Glomerular visceral epithelial cell (primary cell): ENCODE data around the gene RNASE9.
A peak's percentile ranks its signal among the peaks of the same experiment; 100 is the strongest.
"Not testable (repeated sequence)": the region's sequence is repeated elsewhere in the genome, so short reads cannot be mapped to it uniquely, and the experiment has no call there.

Experiments used
- DNase-seq: peaks from one replicate; pipeline ENCODE4 v3.0.0-alpha.2; 2016; ENCODE audit errors: extremely low spot score

RNASE9 gene

GRCh38 chr14:20578325-20578724 lies 17.5 kb upstream of the RNASE9 start:
- no peak for DNase-seq

GRCh38 chr14:20572382-20572990 lies 11.6 kb upstream of the RNASE9 start:
- not testable (repeated sequence) for DNase-seq

DNA sequence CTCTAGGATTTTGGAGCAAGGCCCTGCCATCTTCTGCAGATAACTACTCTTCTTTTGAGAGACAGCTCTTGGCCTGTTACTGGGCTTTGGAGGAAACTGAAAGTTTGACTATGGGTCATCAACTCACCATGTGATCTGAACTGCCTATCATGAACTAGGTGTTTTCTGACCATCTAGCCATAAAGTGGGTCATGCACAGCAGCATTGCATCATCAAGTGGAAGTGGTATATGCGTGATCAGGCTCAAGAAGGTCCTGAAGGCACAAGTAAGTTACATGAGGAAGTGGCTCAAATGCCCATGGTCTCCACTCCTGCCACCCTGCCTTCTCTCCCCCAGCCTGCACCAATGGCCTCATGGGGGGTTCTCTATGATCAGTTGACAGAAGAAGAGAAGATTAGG lies 9.9 kb upstream of the RNASE9 start:
- not testable (repeated sequence) for DNase-seq

DNA sequence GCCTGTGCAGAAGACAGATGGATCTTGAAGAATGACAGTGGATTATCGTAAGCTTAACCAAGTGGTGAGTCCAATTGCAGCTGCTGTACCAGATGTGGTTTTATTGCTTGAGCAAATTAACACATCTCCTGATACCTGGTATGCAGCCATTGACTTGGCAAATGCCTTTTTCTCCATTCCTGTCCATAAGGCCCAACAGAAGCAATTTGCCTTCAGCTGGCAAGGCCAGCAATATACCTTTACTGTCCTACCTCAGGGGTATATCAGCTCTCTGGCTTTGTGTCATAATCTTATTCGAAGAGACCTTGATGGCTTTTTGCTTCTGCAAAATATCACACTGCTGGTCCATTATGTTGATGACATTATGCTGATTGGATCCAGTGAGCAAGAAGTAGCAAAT lies 9.0 kb upstream of the RNASE9 start:
- DNase-seq, result not testable (repeated sequence)

GRCh38 chr14:20569066-20569465 lies 8.2 kb upstream of the RNASE9 start:
- DNase-seq, result no peak

- no peak for DNase-seq
These were observed 7.5 kb upstream of the RNASE9 start for GRCh38 chr14:20568393-20568792.

DNA sequence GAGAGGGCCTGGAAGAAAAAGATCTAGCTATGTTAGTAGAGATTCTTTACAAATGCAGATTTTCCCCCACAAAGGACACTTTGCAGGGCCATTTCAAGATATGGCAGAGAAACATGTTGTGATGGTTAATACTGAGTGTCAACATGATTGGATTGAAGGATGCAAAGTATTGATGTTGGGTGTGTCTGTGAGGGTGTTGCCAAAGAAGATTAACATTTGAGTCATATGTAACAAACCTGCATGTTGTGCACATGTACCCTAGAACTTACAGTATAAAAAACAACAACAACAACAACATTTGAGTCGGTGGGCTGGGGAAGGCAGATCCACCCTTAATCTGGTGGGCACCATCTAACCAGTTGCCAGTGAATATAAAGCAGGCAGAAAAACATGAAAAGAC lies 6.4 kb upstream of the RNASE9 start:
- DNase-seq, result not testable (repeated sequence)

DNA sequence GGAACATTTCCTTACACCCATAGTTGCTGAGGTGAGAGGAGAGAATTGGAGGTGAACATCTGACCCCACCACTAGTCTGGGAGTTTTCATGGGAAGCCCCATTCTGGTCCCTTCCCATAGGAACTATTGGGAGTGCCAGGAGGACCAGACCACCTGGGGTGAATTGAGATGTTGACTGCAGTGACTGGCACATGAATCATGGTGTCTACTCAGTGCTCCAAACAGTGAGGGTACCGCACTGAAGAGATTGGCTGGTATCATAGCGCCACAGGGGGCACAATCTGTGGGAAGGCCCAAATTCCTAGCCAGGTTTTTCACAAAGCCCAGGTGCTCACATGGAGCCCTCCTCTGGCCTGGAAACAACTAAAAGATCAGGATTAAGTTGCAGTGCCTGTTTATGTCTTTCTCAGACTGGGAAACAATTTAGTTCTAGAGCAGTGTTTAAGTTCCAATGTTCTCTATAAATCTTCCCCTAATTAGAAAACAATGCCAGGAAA lies 3.7 kb upstream of the RNASE9 start:
- DNase-seq, result no peak

DNA sequence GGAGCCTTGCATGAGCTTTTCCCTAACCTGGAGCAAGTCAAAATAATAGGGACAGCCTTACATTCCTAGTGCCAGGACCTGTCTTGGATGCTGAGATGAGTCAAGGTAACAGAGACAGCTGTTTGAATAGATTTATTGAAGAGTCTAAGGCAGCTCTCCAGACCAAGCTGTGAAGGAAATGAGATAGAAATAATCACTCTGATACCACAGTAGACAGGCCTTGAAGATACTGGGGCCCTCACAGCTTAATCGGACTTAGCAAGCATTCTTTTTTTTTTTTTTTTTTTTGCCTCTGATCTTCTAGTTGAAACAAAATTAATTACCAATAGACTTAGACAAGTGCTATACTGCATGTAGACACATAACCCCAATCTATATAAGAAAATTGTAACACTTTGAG lies 3.1 kb upstream of the RNASE9 start:
- no peak for DNase-seq

DNA sequence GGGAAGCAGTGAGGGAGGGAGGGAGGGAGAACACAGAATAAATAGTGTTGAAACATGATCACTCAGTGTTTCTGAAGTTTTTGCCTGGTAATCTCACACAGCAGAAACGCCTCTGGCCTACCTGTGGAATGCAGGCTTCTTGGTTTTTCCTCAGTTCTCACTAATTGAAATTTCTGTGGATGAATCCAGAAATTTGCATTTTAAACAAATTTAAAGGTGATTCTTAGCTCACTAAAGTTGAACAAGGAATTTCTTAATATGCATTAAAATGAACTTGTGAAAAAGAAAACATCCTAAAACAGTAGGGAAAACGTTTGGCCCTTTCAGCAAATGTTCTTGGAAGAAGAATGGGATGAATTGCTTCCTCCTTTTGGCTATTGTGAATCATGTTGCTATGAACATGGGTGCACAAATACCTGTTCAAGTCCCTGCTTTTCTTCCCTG lies 1.4 kb downstream of the RNASE9 start:
- DNase-seq, result no peak

- no peak for DNase-seq
These were observed 3.7 kb downstream of the RNASE9 start for GRCh38 chr14:20557212-20557542.

DNA sequence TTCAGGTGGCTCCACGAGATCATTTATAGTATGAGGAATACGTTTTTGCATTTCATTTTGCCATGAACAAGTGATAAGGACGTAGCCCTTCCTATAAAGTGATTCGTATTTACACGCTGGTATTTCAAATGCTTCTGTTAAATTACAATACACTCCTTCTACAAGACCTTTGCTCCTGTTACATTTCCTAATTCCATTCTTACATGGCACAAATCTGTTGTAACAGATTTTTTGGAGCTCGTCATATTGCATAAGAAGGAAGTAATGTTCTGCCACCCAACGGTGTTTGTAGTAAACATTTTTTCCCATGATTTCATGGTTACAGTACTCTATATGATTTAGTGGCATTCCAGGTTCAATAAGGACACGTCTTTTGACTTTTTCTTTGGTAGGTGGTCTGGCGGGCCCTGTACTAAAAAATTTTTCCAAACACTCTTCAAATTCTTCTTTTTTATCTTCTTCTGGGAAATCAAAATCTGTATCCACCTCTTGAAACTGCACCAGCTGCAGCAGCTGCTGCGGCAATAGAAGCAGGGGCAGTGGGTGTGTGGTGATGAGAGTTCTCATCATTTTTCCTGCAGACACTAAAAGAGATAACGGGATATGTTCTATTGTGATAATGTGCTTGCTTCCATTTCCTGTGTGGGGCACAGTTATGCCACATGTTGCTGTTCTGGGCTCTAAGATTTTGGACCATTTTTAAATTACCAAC lies 4.2 kb downstream of the RNASE9 start:
- DNase-seq, result no peak

- DNase-seq, result no peak
These were observed 5.0 kb downstream of the RNASE9 start for GRCh38 chr14:20555845-20556244.

DNA sequence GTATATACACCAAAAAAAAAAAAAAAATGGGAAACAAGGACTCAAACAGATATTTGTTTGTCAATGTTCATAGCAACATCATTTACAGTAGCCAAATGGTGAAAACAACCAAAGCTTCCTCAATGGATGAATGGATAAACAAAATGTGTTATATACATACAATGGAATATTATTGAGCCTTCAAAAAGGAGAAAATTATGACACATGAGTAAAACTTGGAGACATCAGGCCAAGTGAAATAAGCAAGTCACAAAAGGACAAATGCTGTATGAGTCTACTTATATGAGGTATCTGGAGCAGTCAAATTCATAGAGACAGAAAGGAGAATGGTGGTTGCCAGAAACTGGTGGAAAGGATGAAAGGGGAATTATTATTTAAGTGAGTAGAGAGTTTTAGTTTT lies 7.8 kb downstream of the RNASE9 start:
- DNase-seq, result no peak

DNA sequence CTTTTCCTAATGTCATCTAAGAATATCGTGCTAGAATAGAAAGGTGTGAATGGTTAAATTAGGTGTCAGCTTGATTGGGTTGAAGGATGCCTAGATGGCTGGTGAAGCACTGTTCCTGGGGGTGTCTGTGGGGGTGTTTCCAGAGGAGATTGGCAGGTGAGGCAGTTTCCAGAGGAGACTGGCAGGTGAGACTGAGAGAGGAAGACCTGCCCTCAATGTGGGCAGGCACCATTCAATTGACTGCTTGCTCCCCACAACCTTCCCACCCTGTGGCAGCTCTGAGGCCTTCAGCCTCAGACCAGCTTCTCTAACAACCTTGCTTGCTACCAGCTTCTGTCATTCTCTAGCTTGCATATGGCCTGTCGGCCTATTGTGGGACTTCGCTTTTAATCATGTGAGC lies 9.2 kb downstream of the RNASE9 start:
- no peak for DNase-seq

DNA sequence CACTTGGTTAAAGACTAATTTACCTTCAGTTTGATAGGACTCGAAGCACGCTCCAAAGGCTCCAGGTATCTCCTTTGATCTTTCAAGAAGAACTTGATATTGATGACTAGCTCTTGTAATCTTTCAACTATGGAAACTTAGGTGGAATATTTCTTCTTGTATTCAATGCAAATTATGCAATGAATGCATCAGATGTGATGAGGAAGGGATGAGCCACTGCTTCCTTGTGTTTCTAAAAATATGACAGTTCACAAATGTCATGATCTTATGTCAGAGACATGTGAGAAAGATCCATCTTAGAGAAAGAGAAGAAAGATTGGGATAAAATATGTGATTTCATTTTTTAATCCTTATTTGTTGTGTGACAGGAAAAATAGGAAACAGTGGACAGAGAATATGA lies 9.9 kb downstream of the RNASE9 start:
- DNase-seq, result no peak

DNA sequence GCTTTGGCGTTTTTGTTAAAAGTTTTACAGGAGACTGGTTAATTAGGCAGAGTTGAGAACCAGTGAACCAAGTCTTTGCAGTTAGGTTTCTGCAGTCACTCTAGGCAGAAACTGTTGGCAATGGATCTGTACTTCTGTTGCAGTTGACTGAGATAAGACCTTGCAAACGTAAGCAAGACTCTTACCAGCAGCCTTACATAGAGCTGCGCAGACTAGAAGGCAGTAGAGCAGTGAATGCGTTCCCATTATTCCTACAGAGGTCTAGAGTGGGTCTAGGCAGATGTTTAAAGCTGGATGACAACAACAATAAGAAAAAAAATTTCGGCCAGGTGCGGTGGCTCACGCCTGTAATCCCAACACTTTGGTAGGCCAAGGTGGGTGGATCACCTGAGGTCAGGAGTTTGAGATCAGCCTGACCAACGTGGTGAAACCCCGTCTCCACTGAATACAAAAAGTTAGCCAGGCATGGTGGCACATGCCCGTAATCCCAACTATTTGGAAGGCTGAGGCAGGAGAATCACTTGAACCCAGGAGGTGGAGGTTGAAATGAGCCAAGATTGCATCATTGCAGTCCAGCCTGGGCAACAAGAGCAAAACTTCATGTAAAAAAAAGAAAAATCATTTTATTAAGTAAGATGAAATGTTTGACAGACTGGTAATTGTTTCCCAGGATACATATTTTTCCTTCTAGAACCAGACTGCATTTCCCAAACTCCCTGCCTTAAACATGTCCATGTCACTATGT lies 12.3 kb downstream of the RNASE9 start:
- no peak for DNase-seq

GRCh38 chr14:20546877-20547276 lies 14.0 kb downstream of the RNASE9 start:
- DNase-seq, result no peak

- DNase-seq, result no peak
These were observed 20.9 kb downstream of the RNASE9 start for GRCh38 chr14:20539906-20540305.

DNA sequence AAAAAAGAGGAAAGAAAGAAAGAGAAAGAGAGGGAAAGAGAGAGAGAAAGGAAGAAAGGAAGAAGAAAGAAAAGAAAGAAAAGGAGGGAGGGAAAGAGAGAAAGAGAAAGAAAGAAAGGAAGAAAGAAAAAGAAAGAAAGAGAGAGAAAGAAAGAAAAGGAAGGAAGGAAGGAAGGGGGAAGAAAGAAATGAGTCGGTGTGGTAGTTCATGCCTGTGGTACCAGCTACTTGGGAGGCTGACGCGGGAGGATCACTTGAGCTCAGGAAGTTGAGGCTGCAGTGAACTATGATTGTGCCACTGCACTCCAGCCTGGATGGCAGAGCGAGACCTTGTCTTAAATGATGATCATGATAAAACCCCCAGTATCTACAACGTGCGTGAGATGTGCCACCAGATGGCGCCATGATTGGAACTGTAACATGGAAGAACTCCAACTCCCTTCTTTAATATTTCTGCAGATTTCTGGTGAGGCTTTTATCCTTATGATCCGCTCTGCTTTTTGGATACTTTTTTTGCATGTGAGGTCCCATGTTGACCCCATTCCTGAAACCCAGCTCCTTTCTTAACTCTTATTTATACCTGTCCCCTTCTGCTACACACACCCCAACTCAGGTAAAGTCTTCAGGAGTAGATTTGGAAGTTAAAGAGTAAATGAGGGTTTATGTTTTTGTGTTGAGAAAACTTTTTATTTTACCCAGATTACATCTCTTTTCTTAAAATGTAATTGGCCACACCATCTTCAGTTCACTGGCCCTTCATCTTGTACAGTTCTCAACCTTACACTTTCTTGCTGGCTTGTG lies 29.9 kb downstream of the RNASE9 start:
- peak; percentile 71 for DNase-seq

GRCh38 chr14:20529806-20530205 lies 31.0 kb downstream of the RNASE9 start:
- DNase-seq, result no peak

DNA sequence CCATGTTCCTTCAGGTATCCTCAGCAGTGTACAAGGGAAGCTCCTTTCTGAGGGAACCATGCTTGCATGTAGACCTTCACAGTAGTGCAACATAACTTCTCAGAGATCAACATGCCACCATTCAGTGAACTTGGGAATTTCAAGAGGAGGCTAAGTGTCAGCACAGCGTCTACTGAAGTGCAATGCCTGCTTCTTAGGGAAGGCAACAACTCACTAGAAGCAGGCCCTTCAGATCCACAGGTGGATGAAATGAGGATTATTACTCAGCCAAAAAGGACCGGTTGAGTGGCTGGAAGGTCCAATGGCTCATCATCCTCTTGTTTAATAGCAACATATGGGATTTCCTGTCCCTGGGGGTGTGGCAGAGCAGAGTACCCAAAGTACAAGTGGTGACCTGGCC lies 36.8 kb downstream of the RNASE9 start:
- no peak for DNase-seq
